GM10266 (cell line): ENCODE data around the gene GPR32.

Experiments
- DNase-seq: peaks from one replicate; pipeline ENCODE4 v3.0.0; 2012; ENCODE audit errors: extremely low spot score
- CTCF ChIP-seq: IDR thresholded peaks from 2 replicates; pipeline ENCODE4 v1.5.1; 2012; ENCODE audit warnings: mild to moderate bottlenecking, low read depth; ENCODE audit not compliant: control insufficient read depth, insufficient read depth; ENCODE audit errors: missing control alignments

Gene GPR32

GRCh38 chr19:50796634-50797428, 26.6 kb downstream of the GPR32 start:
- no peak for DNase-seq
- TF ChIP-seq CTCF = no peak

- DNase-seq = no peak
- no peak for TF ChIP-seq CTCF
These were observed 27.1 kb downstream of the GPR32 start for GRCh38 chr19:50797429-50797780.

GRCh38 chr19:50797781-50798658, 27.8 kb downstream of the GPR32 start:
- no peak for TF ChIP-seq CTCF
- DNase-seq = no peak

- no peak for DNase-seq
- no peak for TF ChIP-seq CTCF
These were observed 28.6 kb downstream of the GPR32 start for GRCh38 chr19:50798659-50799546.

GRCh38 chr19:50799547-50799851, 29.2 kb downstream of the GPR32 start:
- no peak for TF ChIP-seq CTCF
- DNase-seq = no peak

GRCh38 chr19:50801107-50801506, 30.8 kb downstream of the GPR32 start:
- TF ChIP-seq CTCF = no peak
- DNase-seq = no peak
